ENCODE data around the gene PCDHGA6.

PCDHGA6 gene

DNA sequence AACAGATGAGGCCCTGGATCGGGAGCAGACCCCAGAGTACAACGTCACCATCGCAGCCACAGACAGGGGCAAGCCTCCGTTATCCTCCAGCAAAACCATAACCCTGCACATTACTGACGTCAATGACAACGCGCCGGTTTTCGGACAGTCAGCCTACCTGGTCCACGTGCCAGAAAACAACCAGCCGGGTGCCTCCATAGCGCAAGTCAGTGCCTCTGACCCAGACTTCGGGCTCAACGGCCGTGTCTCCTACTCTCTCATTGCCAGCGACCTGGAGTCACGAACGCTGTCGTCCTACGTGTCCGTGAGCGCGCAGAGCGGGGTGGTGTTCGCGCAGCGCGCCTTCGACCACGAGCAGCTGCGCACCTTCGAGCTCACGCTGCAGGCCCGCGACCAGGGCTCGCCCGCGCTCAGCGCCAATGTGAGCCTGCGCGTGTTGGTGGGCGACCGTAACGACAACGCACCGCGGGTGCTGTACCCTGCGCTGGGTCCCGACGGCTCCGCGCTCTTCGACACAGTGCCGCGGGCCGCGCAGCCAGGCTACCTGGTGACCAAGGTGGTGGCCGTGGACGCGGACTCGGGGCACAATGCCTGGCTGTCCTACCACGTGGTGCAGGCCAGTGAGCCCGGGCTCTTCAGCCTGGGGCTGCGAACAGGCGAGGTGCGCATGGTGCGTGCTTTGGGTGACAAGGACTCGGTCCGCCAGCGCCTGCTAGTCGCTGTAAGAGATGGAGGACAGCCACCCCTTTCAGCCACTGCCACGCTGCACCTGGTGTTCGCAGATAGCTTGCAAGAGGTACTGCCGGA lies 45.6 kb downstream of the PCDHGA6 start:
- DNase-seq (ENCODE audit: low read depth), result no peak

DNA sequence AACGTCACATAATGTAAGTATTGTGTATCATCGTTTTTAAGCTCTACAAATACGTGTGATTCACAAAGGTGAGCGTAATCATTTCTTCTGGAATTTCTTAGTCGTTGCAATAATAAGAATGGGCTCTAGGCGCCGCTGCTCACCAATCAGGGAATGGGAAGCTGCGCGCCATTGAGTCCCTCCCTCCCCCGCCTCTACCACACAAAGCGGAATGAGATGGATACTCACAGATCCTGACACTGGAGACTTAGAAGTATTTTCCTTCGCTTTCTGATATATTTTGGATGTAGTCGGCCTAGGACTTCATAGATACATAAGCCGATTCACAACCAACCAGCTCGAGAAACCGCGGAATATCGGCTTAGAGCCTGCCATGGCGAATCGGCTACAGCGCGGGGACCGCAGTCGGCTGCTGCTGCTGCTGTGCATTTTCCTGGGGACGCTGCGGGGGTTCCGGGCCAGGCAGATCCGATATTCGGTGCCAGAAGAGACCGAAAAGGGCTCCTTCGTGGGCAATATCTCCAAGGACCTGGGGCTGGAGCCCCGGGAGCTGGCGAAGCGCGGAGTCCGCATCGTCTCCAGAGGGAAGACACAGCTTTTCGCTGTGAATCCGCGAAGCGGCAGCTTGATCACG lies 47.3 kb downstream of the PCDHGA6 start, which contains the start of gene PCDHGA11:
Gene PCDHGA11, plus strand, starts transcription at position 197 of the 634 bp plus-strand sequence. Its CDS starts 177 bp downstream, at position 374.
- no peak for DNase-seq (ENCODE audit: low read depth)

GRCh38 chr5:141421489-141421855 lies 47.8 kb downstream of the PCDHGA6 start:
- DNase-seq (ENCODE audit: low read depth), result no peak

GRCh38 chr5:141422742-141423291 lies 49.1 kb downstream of the PCDHGA6 start:
- no peak for DNase-seq (ENCODE audit: low read depth)

DNA sequence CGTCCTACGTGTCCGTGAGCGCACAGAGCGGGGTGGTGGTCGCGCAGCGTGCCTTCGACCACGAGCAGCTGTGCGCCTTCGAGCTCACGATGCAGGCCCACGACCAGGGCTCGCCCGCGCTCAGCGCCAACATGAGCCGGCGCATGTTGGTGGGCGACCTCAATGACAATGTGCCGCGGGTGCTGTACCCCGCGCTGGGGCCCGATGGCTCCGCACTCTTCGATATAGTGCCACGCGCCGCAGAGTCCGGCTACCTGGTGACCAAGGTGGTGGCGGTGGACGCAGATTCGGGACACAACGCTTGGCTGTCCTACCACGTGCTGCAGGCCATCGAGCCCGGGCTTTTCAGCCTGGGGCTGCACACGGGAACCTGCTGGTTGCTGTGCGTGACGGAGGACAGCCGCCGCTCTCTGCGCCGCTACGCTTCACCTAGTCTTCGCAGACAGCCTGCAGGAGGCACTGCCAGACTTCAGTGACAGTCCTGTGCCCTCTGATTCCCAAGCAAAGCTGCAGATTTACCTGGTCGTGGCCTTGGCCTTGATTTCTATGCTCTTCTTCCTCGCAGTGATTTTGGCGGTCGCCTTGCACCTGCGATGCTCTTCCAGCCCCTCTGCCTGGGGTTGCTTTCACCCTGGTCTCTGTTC lies 54.2 kb downstream of the PCDHGA6 start:
- DNase-seq (ENCODE audit: low read depth), result no peak
